Stomach (tissue), 9 donors: ENCODE measurements around the gene MFAP4. TPM values are rescaled to one million over a fixed set of nuclear protein-coding genes. Genes with fewer than 3 reads are reported as not detected.

Experiments used
- DNase-seq, 2 donors: peaks; one replicate each; pipeline versions ENCODE4 v3.0.0 to v3.0.0-alpha.2; 2013 to 2019
- H3K27ac ChIP-seq, 5 donors: fragments of 200-600 bp in 4 of 5; sonication (generic) in 4 of 5; one replicate each; pipeline ENCODE4 v1.5.1; 2013 to 2019; ENCODE audit warnings: mild to moderate bottlenecking in 1 of 5, moderate library complexity in 1 of 5
- H3K27me3 ChIP-seq, 3 donors: fragments of 200-600 bp; sonication (generic); one replicate each; pipeline ENCODE4 v1.5.1; 2017 to 2019; ENCODE audit warnings: mixed run types in 1 of 3
- H3K36me3 ChIP-seq, 4 donors: fragments of 200-600 bp; sonication (generic); 1 replicate in 3 of 4; 2 replicates in 1 of 4; pipeline ENCODE4 v1.5.1; 2016 to 2019
- H3K4me1 ChIP-seq, 4 donors: fragments of 200-600 bp; sonication (generic); one replicate each; pipeline ENCODE4 v1.5.1; 2016 to 2019
- H3K4me3 ChIP-seq, 4 donors: fragments of 200-600 bp; sonication (generic) in 3 of 4; one replicate each; pipeline ENCODE4 v1.5.1; 2016 to 2019; ENCODE audit warnings: mild to moderate bottlenecking in 1 of 4
- H3K9me3 ChIP-seq, 4 donors: fragments of 200-600 bp; sonication (generic); one replicate each; pipeline ENCODE4 v1.5.1; 2016 to 2019
- EP300 ChIP-seq: sonication (generic); formaldehyde crosslinking; IDR thresholded peaks from one replicate; pipeline ENCODE4 v1.6.1; 2017; ENCODE audit warnings: antibody characterized with exemption
- POLR2A ChIP-seq, 4 donors: fragments of 450-650 bp; IDR thresholded peaks; one replicate each; pipeline ENCODE4 v1.6.1; 2016; ENCODE audit warnings: antibody characterized with exemption in 4 of 4, control low read depth in 2 of 4, mild to moderate bottlenecking in 1 of 4, moderate library complexity in 1 of 4
- POLR2AphosphoS5 ChIP-seq, 3 donors: sonication (generic); formaldehyde crosslinking; IDR thresholded peaks; one replicate each; pipeline ENCODE4 v1.6.1; 2016; ENCODE audit warnings: antibody characterized with exemption in 3 of 3
- WGBS, 5 donors: extraction: QIAGEN DNeasy Blood & Tissue Kit in 3 of 5; methylation state at CpG; one replicate each; pipeline versions ENCODE4 v1.1.5 to v1.1.7; 2013 to 2018; 5-methylcytosine and 5-hydroxymethylcytosine counted together
- intact Hi-C: fragments of 100-400 bp; cut with DNase I; formaldehyde crosslinking; loops from one replicate; pipeline ENCODE4 v1.15.1; 2023; ENCODE audit warnings: low total_unique reads
- polyA plus RNA-seq, 3 donors: library from polyadenylated mRNA; stranded (reverse); fragments of 200-250 nt; gene quantifications; one replicate each; pipeline ENCODE4 v1.2.3, GENCODE V29; 2013
- total RNA-seq, 5 donors: library from RNA; depleted of rRNA; stranded (reverse); fragments of >200 nt; gene quantifications; one replicate each; pipeline versions ENCODE4 v1.1.0 to v1.2.3, GENCODE V29; 2014 to 2016
- TF ChIP-seq, protein P1 (sequence below), 7 experiments: fragments of 450-650 bp in 4 of 7; fragments of 200-600 bp in 3 of 7; sonication (generic) in 3 of 7; IDR thresholded peaks; one replicate each; pipeline ENCODE4 v1.5.1; 2016 to 2019; ENCODE audit warnings: antibody characterized with exemption in 7 of 7, control low read depth in 2 of 7, mild to moderate bottlenecking in 1 of 7
- donor health status: healthy with polysubstance abuse.
- donor health status: Bipolar disorder and iron deficiency.
- donor health status: healthy.

Gene MFAP4
- total and polyA plus RNA-seq, 8 donors: 29.3 to 125 (median 55.4) TPM

DNA sequence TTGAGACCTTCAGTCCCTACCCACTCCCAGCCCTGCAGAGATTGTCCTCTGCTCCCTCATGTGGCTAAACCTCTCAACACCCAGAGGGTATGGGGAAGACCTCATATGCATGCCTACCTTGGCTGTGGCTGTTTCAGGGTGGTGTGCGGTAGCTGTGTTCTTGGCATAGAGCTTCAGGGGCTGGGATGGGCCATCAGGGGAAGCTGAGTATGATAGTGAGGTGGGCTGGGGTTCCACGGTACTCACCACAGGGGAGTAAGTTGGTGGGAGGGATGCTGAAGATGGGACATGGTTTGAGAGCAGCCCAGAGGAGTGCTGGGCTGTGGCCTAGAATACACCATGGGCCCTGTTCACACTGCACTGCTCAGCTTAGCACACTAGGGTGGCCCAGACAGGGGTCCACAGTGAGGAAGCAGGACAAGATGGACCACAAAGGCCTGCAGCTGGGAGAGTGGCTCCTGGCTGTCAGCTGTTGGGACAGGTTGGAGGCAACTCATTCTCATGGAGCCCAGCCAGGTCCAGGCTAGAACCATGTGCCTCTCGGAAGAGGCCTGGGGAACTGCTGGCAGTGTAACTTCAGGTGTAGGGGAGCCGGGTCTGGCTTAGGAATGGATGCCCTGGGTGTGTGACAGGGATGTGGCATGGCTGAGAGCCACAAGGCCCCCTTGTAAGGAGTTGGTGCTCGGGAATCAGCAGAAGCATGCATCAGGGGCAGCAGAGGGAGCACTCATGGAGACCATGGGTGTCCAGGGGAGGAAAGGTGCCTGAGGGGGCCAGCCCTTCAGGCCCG, 3.1 kb downstream of the MFAP4 start:
- Histone ChIP-seq H3K27ac (peak overlapping the region; percentile 40 to 94 (median 89)), H3K36me3 (peaks cover 46 to 62% (median 55%) of the 10 kb centered on the region in 4 donors), H3K27me3 (no peaks in the 10 kb centered on the region), H3K4me1 (peaks cover 74 to 97% (median 91%) of the 10 kb centered on the region in 4 donors), H3K4me3 (no peak overlapping the region), H3K9me3 (no peaks in the 10 kb centered on the region)
- peak in 1 of 2 donors; percentile 17 for DNase-seq
- TF ChIP-seq, protein P1, sequence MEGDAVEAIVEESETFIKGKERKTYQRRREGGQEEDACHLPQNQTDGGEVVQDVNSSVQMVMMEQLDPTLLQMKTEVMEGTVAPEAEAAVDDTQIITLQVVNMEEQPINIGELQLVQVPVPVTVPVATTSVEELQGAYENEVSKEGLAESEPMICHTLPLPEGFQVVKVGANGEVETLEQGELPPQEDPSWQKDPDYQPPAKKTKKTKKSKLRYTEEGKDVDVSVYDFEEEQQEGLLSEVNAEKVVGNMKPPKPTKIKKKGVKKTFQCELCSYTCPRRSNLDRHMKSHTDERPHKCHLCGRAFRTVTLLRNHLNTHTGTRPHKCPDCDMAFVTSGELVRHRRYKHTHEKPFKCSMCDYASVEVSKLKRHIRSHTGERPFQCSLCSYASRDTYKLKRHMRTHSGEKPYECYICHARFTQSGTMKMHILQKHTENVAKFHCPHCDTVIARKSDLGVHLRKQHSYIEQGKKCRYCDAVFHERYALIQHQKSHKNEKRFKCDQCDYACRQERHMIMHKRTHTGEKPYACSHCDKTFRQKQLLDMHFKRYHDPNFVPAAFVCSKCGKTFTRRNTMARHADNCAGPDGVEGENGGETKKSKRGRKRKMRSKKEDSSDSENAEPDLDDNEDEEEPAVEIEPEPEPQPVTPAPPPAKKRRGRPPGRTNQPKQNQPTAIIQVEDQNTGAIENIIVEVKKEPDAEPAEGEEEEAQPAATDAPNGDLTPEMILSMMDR (IDR thresholded peaks at IDR 0.05): no peak
- no peak for TF ChIP-seq POLR2AphosphoS5 (IDR thresholded peaks at IDR 0.05)
- 59 to 75% (median 73%) methylated on average over 6 of the region's 6 CpGs for WGBS, 5 donors
- intact Hi-C loops: no loop called here

DNA sequence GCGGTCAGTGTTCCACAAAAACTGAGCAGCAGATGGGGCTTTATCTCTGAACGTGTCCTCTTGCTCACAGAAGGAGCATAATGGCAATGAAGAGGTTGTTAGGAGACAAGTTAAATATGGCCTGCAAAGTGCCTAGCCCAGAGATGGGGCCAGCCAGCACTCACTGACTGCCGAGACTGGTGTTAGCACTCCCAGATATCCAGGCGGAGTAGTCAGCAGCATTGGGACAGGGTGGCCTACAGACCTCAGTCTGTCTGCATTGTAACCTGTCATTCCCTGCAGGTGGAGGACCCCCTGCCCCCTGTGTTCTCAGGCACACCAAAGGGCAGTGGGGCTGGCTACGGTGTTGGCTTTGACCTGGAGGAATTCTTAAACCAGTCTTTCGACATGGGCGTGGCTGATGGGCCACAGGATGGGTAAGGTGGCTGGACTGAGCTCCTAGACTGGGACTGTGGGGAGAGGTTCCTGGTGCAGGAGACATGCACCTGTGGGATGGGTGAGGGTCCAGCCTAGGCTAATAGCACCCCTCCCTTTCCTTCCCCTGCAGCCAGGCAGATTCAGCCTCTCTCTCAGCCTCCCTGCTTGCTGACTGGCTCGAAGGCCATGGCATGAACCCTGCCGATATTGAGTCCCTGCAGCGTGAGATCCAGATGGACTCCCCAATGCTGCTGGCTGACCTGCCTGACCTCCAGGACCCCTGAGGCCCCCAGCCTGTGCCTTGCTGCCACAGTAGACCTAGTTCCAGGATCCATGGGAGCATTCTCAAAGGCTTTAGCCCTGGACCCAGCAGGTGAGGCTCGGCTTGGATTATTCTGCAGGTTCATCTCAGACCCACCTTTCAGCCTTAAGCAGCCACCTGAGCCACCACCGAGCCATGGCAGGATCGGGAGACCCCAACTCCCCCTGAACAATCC, 4.2 kb downstream of the MFAP4 start:
- TF ChIP-seq EP300: no peak
- TF ChIP-seq POLR2AphosphoS5 (IDR thresholded peaks at IDR 0.05): no peak
- TF ChIP-seq, protein P1 (IDR thresholded peaks at IDR 0.05): no peak
- no peak for TF ChIP-seq POLR2A (IDR thresholded peaks at IDR 0.05)
- no peak overlapping the region for H3K4me3 ChIP-seq
- no peaks in the 10 kb centered on the region for H3K9me3 ChIP-seq
- peak overlapping the region in 3 of 5 donors; percentile 53 to 94 (median 89) for H3K27ac ChIP-seq
- no peak for DNase-seq
- no peaks in the 10 kb centered on the region for H3K27me3 ChIP-seq
- H3K4me1 ChIP-seq: peaks cover 64 to 90% (median 84%) of the 10 kb centered on the region in 4 donors
- WGBS, 5 donors: 80 to 95% (median 87%) methylated on average over 7 to 13 of the region's 13 CpGs
- peaks cover 46 to 62% (median 55%) of the 10 kb centered on the region in 4 donors for H3K36me3 ChIP-seq
- intact Hi-C loops: no loop called here

DNA sequence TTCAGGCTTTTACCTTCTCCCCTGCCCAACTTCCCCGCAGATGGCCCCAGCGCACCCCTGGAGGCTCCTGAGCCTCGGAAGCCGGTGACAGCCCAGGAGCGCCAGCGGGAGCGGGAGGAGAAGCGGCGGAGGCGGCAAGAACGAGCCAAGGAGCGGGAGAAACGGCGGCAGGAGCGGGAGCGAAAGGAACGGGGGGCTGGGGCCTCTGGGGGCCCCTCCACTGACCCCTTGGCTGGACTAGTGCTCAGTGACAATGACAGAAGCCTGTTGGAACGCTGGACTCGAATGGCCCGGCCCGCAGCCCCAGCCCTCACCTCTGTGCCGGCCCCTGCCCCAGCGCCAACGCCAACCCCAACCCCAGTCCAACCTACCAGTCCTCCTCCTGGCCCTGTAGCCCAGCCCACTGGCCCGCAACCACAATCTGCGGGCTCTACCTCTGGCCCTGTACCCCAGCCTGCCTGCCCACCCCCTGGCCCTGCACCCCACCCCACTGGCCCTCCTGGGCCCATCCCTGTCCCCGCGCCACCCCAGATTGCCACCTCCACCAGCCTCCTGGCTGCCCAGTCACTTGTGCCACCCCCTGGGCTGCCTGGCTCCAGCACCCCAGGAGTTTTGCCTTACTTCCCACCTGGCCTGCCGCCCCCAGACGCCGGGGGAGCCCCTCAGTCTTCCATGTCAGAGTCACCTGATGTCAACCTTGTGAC, 5.1 kb downstream of the MFAP4 start:
- H3K4me3 ChIP-seq: no peak overlapping the region
- H3K4me1 ChIP-seq: peaks cover 57 to 86% (median 83%) of the 10 kb centered on the region in 4 donors
- intact Hi-C loops: no loop called here
- no peaks in the 10 kb centered on the region for H3K27me3 ChIP-seq
- TF ChIP-seq, protein P1 (IDR thresholded peaks at IDR 0.05): no peak
- peak overlapping the region in 4 of 5 donors; percentile 24 to 94 (median 40) for H3K27ac ChIP-seq
- H3K9me3 ChIP-seq: no peaks in the 10 kb centered on the region
- no peak for DNase-seq
- peaks cover 46 to 62% (median 55%) of the 10 kb centered on the region in 4 donors for H3K36me3 ChIP-seq
- WGBS, 5 donors: 87 to 94% (median 92%) methylated on average over 26 to 31 of the region's 31 CpGs

DNA sequence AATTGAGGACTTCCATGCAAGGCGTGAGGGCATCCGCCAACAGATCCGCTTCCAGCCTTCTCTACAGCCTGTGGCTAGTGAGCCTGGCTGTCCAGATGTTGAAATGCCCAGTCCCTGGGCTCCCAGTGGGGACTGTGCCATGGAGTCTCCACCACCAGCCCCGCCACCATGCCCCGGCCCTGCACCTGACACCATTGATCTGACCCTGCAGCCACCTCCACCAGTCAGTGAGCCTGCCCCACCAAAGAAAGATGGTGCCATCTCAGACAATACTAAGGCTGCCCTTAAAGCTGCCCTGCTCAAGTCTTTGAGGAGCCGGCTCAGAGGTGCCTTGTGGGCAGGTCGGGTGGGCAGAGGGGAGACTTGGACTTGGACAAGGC, 5.6 kb downstream of the MFAP4 start:
- intact Hi-C loops: no loop called here
- 88 to 96% (median 95%) methylated on average over 7 of the region's 7 CpGs for WGBS, 5 donors
- peaks cover 52 to 86% (median 81%) of the 10 kb centered on the region in 4 donors for H3K4me1 ChIP-seq
- H3K9me3 ChIP-seq: no peaks in the 10 kb centered on the region
- H3K36me3 ChIP-seq: peaks cover 46 to 62% (median 55%) of the 10 kb centered on the region in 4 donors
- H3K27ac ChIP-seq: peak overlapping the region in 2 of 5 donors; percentile 24 to 94
- DNase-seq: no peak
- TF ChIP-seq, protein P1 (IDR thresholded peaks at IDR 0.05): no peak
- TF ChIP-seq EP300 (no peak), POLR2AphosphoS5 (IDR thresholded peaks at IDR 0.05) (no peak), POLR2A (IDR thresholded peaks at IDR 0.05) (no peak)
- H3K27me3 ChIP-seq: no peaks in the 10 kb centered on the region
- H3K4me3 ChIP-seq: no peak overlapping the region
